GM10847 (cell line): ENCODE data around the gene PRR5L.

Experiments
- POLR2A ChIP-seq: IDR thresholded peaks from 2 replicates; pipeline ENCODE4 v1.6.1; 2011; ENCODE audit not compliant: insufficient read length; ENCODE audit errors: extremely low read depth

PRR5L gene

DNA sequence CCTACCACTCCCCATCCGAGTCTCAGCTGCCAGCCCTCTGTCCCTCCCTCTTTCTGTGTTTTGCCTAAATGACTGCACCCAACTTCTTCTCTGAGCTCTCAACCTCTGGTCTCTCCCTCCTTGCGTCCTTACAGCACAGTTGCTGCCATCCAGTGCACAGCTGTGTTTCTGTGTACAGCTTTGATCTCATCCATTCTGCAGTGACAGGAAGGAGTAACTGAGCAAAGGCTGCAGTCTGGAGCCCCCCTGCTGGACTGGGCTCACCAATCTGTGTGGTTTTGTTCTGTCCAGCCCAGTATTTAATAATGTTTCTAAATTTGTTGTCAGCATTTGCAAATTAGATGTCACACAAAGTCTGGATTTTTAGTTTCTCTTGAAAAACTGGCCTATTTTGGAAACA lies 43.8 kb downstream of the PRR5L start:
- no peak for TF ChIP-seq POLR2A

GRCh38 chr11:36340897-36341296 lies 44.8 kb downstream of the PRR5L start:
- TF ChIP-seq POLR2A: no peak

GRCh38 chr11:36341915-36342314 lies 45.8 kb downstream of the PRR5L start:
- TF ChIP-seq POLR2A: no peak

GRCh38 chr11:36342327-36342726 lies 46.2 kb downstream of the PRR5L start:
- TF ChIP-seq POLR2A: no peak

GRCh38 chr11:36343436-36343835 lies 47.3 kb downstream of the PRR5L start:
- TF ChIP-seq POLR2A: no peak

DNA sequence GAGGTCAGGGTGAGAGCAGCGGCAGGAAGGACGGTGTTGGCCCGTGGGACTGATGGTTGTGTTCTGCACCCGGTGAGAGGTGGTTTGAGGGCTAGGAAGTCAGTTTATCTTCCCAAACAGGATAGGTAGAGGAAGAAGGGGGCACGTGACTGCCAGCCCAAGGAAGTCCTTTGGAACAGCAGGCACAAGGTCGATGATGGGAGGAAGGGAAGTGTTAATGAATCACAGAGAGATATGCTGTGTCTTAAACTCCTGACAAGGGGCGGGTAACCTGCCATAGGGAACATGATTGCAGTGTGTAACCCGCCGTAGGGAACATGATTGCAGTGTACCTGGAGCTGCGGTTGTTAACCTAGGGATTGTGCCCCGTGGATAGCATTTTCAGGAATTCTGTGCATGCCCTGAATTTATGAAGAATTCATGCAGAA lies 49.0 kb downstream of the PRR5L start:
- TF ChIP-seq POLR2A: no peak

DNA sequence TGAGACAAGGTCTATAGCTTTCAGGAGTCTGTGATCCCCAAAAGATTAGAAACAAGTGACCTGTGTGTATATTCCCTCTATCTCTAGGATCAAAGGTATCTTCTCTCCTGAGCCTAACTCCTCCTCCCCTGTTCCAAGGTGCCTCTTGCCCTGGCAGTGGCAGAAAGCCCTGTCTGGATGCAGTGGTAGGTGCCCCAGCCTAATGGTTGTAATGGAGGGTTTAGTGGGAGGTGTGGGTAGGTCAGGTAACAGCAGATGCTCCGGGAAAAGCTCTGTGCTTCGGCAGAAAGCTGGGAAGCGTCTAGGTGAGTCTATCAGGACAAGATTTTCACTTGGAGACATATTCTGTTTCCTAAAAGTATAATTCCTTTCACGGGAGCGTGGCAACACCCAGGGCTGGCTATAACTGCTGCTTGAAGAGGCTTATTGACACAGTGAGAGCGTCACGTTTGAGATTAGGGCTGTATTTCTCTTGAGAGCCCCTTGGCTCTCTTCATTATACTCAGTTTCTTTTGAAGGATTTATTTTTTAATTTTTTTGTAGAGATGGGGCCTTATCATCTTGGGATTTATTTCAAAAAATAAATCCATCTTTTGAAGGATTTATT lies 49.5 kb downstream of the PRR5L start:
- no peak for TF ChIP-seq POLR2A

GRCh38 chr11:36346562-36347383 lies 50.7 kb downstream of the PRR5L start:
- no peak for TF ChIP-seq POLR2A

- TF ChIP-seq POLR2A: no peak
These were observed 51.4 kb downstream of the PRR5L start for GRCh38 chr11:36347384-36347906.

DNA sequence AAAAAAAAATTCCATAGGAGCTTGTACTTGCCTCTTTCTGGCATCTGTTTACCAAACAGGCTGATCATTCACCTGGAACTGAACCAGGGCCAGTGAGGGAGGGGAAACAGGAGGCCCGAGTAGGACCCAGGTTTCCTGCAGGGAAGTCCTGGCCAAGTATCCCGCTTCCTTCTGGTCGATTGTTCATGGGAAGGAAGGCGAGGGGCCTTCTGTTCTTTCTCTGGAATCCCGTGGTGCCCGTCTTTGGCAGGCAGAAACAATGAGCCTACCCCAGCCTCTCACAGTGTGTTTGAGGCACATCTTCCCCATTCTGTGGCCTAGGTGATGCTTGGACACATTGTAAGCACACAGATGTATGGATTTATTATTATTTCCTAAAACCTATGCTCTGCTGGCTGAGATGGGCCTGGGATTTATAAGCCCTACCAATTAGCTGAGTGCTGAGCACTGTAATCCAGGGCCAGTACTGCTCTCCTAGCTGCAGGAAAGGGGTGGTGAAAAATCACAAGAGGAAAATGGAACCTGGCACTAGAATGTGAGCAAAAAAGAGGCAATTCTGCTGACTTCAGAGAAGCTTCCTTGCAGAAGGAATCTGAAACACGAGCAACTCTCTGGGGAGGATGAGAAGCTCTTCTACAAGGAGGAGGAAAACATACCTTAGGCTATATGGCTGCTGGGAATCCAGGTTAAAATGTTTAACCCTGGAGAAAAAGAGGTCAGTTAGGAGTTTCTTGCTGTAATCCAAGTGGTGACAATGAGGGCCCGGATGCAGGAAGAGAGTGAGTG lies 53.5 kb downstream of the PRR5L start:
- TF ChIP-seq POLR2A: no peak

DNA sequence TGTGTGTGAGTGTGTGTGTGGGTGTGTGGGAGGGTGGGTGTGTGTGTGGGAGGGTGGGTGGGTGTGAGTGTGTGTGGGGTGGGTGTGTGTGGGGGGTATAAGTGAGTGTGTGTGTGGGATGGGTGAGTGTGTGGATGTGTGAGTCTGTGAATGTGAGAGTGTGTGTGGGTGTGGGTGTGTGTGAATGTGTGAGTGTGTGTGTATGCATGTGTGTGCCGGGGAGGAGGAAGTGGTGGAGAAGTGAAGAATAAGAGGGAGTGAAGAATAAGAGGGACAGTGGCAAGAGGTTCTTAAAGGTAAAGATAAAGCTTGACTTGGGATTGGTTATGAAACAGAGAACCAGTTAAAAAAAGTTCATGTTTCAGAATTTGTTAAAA lies 54.0 kb downstream of the PRR5L start:
- no peak for TF ChIP-seq POLR2A

GRCh38 chr11:36352922-36353321 lies 56.8 kb downstream of the PRR5L start:
- TF ChIP-seq POLR2A: no peak

DNA sequence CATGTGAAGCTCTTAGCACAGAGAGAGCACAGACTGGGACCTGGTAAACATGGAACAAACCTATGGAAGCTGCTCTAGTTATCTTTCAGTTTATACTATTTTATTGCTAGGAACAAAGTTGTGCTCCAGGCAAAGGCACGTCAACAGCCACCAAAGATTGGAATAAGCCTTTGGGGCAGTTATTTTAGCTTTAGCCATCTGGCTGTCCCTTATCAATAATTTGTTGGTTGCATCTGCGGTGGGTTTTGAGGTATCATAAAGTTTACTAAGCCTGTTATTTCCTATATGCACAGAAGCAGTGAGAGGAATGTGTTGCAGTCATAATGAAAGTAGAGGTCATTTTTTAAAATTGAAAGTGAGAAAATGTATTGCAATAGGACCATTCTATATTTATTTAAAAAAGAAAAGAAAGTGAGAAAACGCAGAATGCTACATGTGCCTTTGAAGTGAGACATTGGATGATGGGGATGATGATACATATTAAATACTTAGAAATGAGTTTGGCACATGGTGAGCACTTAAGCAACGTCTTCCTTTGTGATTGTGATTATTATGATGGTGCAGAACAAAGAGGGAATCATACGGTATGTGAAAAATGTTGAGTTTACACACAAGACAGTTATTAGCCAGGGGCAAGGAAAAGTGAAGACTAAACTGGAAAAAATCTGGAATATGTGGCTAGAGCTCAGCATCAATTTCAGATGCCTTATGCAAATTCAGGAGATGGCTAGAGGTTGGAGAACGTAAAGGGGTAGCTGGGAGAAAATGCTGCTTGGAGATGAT lies 58.3 kb downstream of the PRR5L start:
- TF ChIP-seq POLR2A: no peak

- TF ChIP-seq POLR2A: no peak
These were observed 60.1 kb downstream of the PRR5L start for GRCh38 chr11:36356201-36356600.

DNA sequence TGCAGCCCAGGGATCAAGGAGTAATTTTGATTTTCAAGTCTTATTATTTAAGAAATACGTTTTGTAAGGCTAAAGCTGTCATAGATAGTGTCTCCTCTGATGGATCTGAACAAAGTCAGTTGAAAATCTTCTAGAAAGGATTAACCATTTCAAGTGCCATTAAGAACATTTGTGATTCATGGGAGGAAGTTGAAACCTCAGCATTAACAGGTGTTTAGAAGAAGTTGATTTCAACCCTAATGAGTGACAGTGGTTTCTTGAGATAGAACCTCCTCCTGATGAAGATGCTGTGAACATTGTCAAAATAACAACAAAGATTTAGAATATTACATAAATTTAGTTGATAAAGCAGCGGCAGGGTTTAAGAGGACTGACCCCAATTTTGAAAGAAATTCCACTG lies 61.7 kb downstream of the PRR5L start:
- no peak for TF ChIP-seq POLR2A

DNA sequence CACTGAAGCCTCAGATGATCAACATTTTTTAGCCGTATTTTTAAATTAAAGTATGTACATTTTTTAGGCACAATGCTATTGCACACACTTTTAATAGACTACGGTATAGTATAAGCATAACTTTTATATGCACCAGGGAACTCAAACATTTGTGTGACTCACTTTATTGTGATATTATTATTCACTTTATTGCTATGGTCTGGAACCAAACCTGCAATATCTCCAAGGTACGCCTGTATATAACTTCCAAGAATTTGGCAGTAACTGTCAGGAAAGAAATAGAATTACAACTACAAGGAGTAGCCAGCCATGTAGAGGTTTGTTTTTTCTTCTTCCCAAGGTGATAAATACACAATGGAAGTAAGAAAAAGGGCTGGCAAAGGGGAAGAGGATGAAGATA lies 62.3 kb downstream of the PRR5L start:
- no peak for TF ChIP-seq POLR2A

DNA sequence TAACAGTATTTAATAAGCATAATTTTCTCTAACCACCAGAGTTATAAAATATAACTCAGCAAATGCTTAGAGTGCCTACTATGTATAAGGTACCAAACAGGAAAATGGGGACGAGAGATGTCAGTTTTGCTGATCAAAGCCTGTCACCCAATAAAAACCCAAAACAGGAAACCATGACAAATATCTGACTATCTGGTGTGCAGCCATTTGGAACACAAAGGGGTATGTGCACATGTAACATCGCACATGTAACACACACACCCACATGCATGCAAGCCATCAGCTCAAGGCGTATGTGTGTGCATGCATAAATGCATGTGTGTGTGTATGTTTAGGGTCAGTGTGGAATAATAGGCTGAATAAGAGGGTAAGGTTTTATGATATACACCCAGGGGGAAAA lies 64.2 kb downstream of the PRR5L start:
- TF ChIP-seq POLR2A: no peak
